K562 (cell line): ENCODE measurements around the gene SULT1A3. TPM values are rescaled to one million over a fixed set of nuclear protein-coding genes. Genes with fewer than 3 reads are reported as not detected.

Experiments
- ATF7 ChIP-seq: fragments of 450-650 bp; IDR thresholded peaks from 2 replicates; pipeline ENCODE4 v1.7.1; 2014; ENCODE audit warnings: mild to moderate bottlenecking, moderate library complexity
- BRCA1 ChIP-seq, 2 experiments: fragments of 450-650 bp in 1 of 2; sonication (generic) in 1 of 2; formaldehyde crosslinking in 1 of 2; IDR thresholded peaks; 2 replicates each; pipeline versions ENCODE4 v1.5.0 to v1.6.1; 2017 to 2020; ENCODE audit warnings: mild to moderate bottlenecking in 1 of 2, missing genetic modification reagents in 1 of 2
- BRD9 ChIP-seq: fragments of 450-650 bp; IDR thresholded peaks from 2 replicates; pipeline ENCODE4 v1.6.1; 2018; ENCODE audit warnings: low read depth; ENCODE audit not compliant: partially characterized antibody
- DIDO1 ChIP-seq: fragments of 450-650 bp; IDR thresholded peaks from 2 replicates; pipeline ENCODE4 v1.6.1; 2016; ENCODE audit warnings: low read depth, missing biosample characterization, missing genetic modification characterization
- EGR1 ChIP-seq: fragments of 450-650 bp; conservative IDR thresholded peaks from 2 replicates; pipeline ENCODE4 v1.6.1; 2017; ENCODE audit warnings: mild to moderate bottlenecking
- EZH2 ChIP-seq: IDR thresholded peaks from 2 replicates; pipeline ENCODE4 v1.6.1; 2012; ENCODE audit warnings: low read depth, mild to moderate bottlenecking, inconsistent platforms, low read length, borderline replicate concordance
- GABPB2 ChIP-seq: fragments of 250-450 bp; sonication (Bioruptor Pico); conservative IDR thresholded peaks from 2 replicates; pipeline ENCODE4 v1.5.1; 2021; ENCODE audit warnings: mild to moderate bottlenecking
- GTF2E2 ChIP-seq: fragments of 200-800 bp; sonication (Bioruptor generic); IDR thresholded peaks from 2 replicates; pipeline ENCODE4 v1.6.1; 2016; ENCODE audit warnings: missing genetic modification characterization, missing compliant biosample characterization
- HDAC8 ChIP-seq: fragments of 450-650 bp; IDR thresholded peaks from 2 replicates; pipeline ENCODE4 v1.6.1; 2016; ENCODE audit warnings: mild to moderate bottlenecking, missing genetic modification characterization, moderate library complexity, missing compliant biosample characterization
- HDGF ChIP-seq: fragments of 450-650 bp; IDR thresholded peaks from 2 replicates; pipeline ENCODE4 v1.6.1; 2016
- MYC ChIP-seq, 2 experiments: fragments of 250-450 bp in 1 of 2; sonication (Bioruptor Pico) in 1 of 2; IDR thresholded peaks; 2 replicates each; pipeline versions ENCODE4 v1.5.1 to v1.6.1; 2012 to 2021; ENCODE audit warnings: low read depth in 2 of 2, borderline replicate concordance in 1 of 2, improper control_type of control experiment in 1 of 2, low read length in 1 of 2, mild to moderate bottlenecking in 1 of 2, moderate library complexity in 1 of 2
- NFYB ChIP-seq: IDR thresholded peaks from 2 replicates; pipeline ENCODE4 v1.6.1; 2011; ENCODE audit warnings: mild to moderate bottlenecking, moderate library complexity; ENCODE audit not compliant: insufficient read length; ENCODE audit errors: extremely low read depth
- RAD51 ChIP-seq: fragments of 450-650 bp; IDR thresholded peaks from 2 replicates; pipeline ENCODE4 v1.7.1; 2016; ENCODE audit warnings: low read depth, mild to moderate bottlenecking, borderline replicate concordance
- SREBF1 ChIP-seq: fragments of 150-350 bp; IDR thresholded peaks from 2 replicates; pipeline ENCODE4 v1.6.1; 2014; ENCODE audit warnings: antibody characterized with exemption, low read depth, low read length, borderline replicate concordance
- SRSF3 ChIP-seq: fragments of 200-400 bp; formaldehyde crosslinking; IDR thresholded peaks from 2 replicates; pipeline ENCODE4 v1.6.1; 2016; ENCODE audit warnings: mild to moderate bottlenecking, low read length, moderate library complexity; ENCODE audit not compliant: insufficient read depth
- TFAM ChIP-seq: fragments of 250-450 bp; sonication (Bioruptor Pico); conservative IDR thresholded peaks from 2 replicates; pipeline ENCODE4 v1.5.0; 2021; ENCODE audit warnings: mild to moderate bottlenecking, moderate library complexity
- ZKSCAN3 ChIP-seq: fragments of 250-450 bp; sonication (Bioruptor Pico); IDR thresholded peaks from 2 replicates; pipeline ENCODE4 v1.4.0; 2020
- ZNF121 ChIP-seq: sonication (generic); formaldehyde crosslinking; conservative IDR thresholded peaks from 2 replicates; pipeline ENCODE4 v1.8.0; 2022; ENCODE audit warnings: missing genetic modification reagents
- ZNF384 ChIP-seq: IDR thresholded peaks from 2 replicates; pipeline ENCODE4 v1.6.1; 2012; ENCODE audit warnings: low read depth, low read length, improper control_type of control experiment
- ZNF707 ChIP-seq: fragments of 250-450 bp; sonication (Bioruptor Pico); conservative IDR thresholded peaks from 2 replicates; pipeline ENCODE4 v1.8.0; 2022; ENCODE audit warnings: inconsistent platforms, mild to moderate bottlenecking, moderate library complexity
- ZNF75A ChIP-seq: fragments of 450-650 bp; formaldehyde crosslinking; IDR thresholded peaks from 2 replicates; pipeline ENCODE4 v1.4.0; 2020; ENCODE audit warnings: mild to moderate bottlenecking
- ZNF764 ChIP-seq: fragments of 250-450 bp; sonication (Bioruptor Pico); IDR thresholded peaks from 2 replicates; pipeline ENCODE4 v1.4.0; 2020; ENCODE audit warnings: low read depth, mild to moderate bottlenecking, moderate library complexity
- polyA plus RNA-seq, 8 experiments: library from polyadenylated mRNA; depleted of rRNA in 4 of 8; stranded (reverse) in 5 of 8; unstranded in 3 of 8; fragments of >200 nt; fragmentation: Nextera tagmentation in 2 of 8; fragmentation: Illumina TruSeq in 1 of 8; extraction: Ambion mirVana in 2 of 8; extraction: Trizol in 1 of 8; gene quantifications; 2 replicates each; pipeline versions ENCODE4 v1.2.1 to v1.2.3, GENCODE V29; 2011 to 2014; ENCODE audit warnings: inconsistent platforms in 1 of 8, missing spikeins in 1 of 8
- total RNA-seq, 7 experiments: library from RNA; depleted of rRNA in 6 of 7; stranded (reverse); fragments of >200 nt in 6 of 7; fragmentation: Illumina TruSeq in 2 of 7; extraction: Trizol in 2 of 7; gene quantifications; 2 replicates each; pipeline versions ENCODE4 v1.2.1 to v1.2.3, GENCODE V29; 2011 to 2021; ENCODE audit warnings: low replicate concordance in 1 of 7
- TF ChIP-seq, protein P1 (sequence below), 2 experiments: fragments of 450-650 bp in 1 of 2; IDR thresholded peaks; 2 replicates each; pipeline ENCODE4 v1.6.1; 2011 to 2017; ENCODE audit warnings: low read depth in 2 of 2, antibody characterized with exemption in 1 of 2, borderline replicate concordance in 1 of 2, low read length in 1 of 2, mild to moderate bottlenecking in 1 of 2, mixed read lengths in 1 of 2; ENCODE audit not compliant: control insufficient read depth in 1 of 2
- TF ChIP-seq, protein P2 (sequence below): fragments of 450-650 bp; IDR thresholded peaks from 2 replicates; pipeline ENCODE4 v1.6.1; 2017; ENCODE audit warnings: antibody characterized with exemption

The SULT1A3 gene
- total and polyA plus RNA-seq, 9 of the 15 experiments (the other 6 are each of a cell fraction or from before 2014, with no cell fraction given), result 2.4 to 18.0 (median 7.3) TPM

DNA sequence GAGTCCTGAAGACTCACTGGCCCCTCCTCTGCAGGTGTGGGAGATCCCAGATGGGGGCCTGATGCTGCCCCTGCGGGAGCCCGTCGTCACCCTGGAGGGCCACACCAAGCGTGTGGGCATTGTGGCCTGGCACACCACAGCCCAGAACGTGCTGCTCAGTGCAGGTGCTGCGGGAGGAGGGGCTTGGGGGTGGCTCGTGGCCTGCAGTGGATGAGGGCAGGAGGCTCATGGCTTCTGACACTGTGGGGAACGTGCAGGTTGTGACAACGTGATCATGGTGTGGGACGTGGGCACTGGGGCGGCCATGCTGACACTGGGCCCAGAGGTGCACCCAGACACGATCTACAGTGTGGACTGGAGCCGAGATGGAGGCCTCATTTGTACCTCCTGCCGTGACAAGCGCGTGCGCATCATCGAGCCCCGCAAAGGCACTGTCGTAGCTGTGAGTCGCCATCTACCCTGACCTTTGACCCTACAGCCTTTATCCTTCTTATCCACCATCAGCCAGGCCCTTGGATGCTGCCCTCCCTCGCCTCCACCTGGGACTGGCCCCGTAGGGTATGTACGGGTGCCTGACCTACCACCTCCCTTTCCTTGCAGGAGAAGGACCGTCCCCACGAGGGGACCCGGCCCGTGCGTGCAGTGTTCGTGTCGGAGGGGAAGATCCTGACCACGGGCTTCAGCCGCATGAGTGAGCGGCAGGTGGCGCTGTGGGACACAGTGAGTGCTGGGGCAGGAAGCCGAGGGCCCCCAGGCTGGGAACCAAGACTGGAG lies 12.1 kb upstream of the SULT1A3 start (continued):
- TF ChIP-seq SRSF3 (no peak), ZNF121 (CRISPR knock-in tag) (no peak), HDAC8 (no peak), EZH2 (no peak), BRD9 (no peak), HDGF (no peak), GABPB2 (CRISPR knock-in tag) (no peak), ZNF384 (no peak), NFYB (no peak), TFAM (CRISPR knock-in tag) (no peak), ZNF707 (CRISPR knock-in tag) (no peak), MYC (IDR thresholded peaks at IDR 0.05; ENCODE audit: low read depth, low read length) (peak; percentile 57), MYC (CRISPR knock-in tag; IDR thresholded peaks at IDR 0.05; ENCODE audit: borderline replicate concordance, low read depth) (peak; percentile 15; the same call in 1 of the 2 replicates), ATF7 (0 out of 2 replicates have a peak, but pooled peaks have one; percentile 39), ZNF764 (no peak), SREBF1 (no peak), DIDO1 (tag) (no peak), BRCA1 (IDR thresholded peaks at IDR 0.05) (no peak), BRCA1 (CRISPR knock-in tag; IDR thresholded peaks at IDR 0.05) (peak; percentile 87; the same call in 1 of the 2 replicates), ZKSCAN3 (CRISPR knock-in tag) (no peak), ZNF75A (no peak), GTF2E2 (tag) (no peak), RAD51 (no peak), EGR1 (no peak)
- TF ChIP-seq, protein P1, sequence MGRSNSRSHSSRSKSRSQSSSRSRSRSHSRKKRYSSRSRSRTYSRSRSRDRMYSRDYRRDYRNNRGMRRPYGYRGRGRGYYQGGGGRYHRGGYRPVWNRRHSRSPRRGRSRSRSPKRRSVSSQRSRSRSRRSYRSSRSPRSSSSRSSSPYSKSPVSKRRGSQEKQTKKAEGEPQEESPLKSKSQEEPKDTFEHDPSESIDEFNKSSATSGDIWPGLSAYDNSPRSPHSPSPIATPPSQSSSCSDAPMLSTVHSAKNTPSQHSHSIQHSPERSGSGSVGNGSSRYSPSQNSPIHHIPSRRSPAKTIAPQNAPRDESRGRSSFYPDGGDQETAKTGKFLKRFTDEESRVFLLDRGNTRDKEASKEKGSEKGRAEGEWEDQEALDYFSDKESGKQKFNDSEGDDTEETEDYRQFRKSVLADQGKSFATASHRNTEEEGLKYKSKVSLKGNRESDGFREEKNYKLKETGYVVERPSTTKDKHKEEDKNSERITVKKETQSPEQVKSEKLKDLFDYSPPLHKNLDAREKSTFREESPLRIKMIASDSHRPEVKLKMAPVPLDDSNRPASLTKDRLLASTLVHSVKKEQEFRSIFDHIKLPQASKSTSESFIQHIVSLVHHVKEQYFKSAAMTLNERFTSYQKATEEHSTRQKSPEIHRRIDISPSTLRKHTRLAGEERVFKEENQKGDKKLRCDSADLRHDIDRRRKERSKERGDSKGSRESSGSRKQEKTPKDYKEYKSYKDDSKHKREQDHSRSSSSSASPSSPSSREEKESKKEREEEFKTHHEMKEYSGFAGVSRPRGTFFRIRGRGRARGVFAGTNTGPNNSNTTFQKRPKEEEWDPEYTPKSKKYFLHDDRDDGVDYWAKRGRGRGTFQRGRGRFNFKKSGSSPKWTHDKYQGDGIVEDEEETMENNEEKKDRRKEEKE (IDR thresholded peaks at IDR 0.05; ENCODE audit: borderline replicate concordance in 1 of 2, control insufficient read depth in 1 of 2, low read depth in 2 of 2, low read length in 1 of 2), result no peak
- TF ChIP-seq, protein P2, sequence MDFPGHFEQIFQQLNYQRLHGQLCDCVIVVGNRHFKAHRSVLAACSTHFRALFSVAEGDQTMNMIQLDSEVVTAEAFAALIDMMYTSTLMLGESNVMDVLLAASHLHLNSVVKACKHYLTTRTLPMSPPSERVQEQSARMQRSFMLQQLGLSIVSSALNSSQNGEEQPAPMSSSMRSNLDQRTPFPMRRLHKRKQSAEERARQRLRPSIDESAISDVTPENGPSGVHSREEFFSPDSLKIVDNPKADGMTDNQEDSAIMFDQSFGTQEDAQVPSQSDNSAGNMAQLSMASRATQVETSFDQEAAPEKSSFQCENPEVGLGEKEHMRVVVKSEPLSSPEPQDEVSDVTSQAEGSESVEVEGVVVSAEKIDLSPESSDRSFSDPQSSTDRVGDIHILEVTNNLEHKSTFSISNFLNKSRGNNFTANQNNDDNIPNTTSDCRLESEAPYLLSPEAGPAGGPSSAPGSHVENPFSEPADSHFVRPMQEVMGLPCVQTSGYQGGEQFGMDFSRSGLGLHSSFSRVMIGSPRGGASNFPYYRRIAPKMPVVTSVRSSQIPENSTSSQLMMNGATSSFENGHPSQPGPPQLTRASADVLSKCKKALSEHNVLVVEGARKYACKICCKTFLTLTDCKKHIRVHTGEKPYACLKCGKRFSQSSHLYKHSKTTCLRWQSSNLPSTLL, result no peak
